AG04450 (cell line): ENCODE results near the gene NRAP. TPM values are rescaled to one million over a fixed set of nuclear protein-coding genes. Genes with fewer than 3 reads are reported as not detected.
"Not testable (repeated sequence)": the region's sequence is repeated elsewhere in the genome, so short reads cannot be mapped to it uniquely, and the experiment has no call there.

Source experiments
- CTCF ChIA-PET: fragments of 300-600, 350-600 bp; formaldehyde crosslinking; extraction: SDS; loops from one replicate; lab custom pipeline; 2022; ENCODE audit warnings: antibody characterized with exemption, inconsistent platforms; lab: Charles Lee
- POLR2A ChIA-PET: fragments of 350-600 bp; formaldehyde crosslinking; extraction: SDS; loops from one replicate; lab custom pipeline; 2021; ENCODE audit warnings: antibody characterized with exemption, inconsistent platforms; lab: Yijun Ruan, JAX
- DNase-seq: peaks from one replicate; pipeline ENCODE4 v3.0.0-alpha.2; 2011; ENCODE audit warnings: low read depth, low spot score
- H3K27ac ChIP-seq: one replicate; pipeline ENCODE4 v1.5.1; 2012; ENCODE audit warnings: low read depth, low read length, control low read depth
- H3K27me3 ChIP-seq: one replicate; pipeline ENCODE4 v1.6.0; 2012; ENCODE audit warnings: low read length; ENCODE audit not compliant: control insufficient read depth, insufficient read depth
- H3K4me3 ChIP-seq: 2 replicates; pipeline ENCODE4 v1.5.1; 2011; ENCODE audit warnings: mild to moderate bottlenecking, low read depth, low read length, control low read depth
- H3K9me3 ChIP-seq: 2 replicates; pipeline ENCODE4 v1.5.1; 2012; ENCODE audit warnings: low read length; ENCODE audit not compliant: control insufficient read depth, insufficient read depth
- CTCF ChIP-seq: IDR thresholded peaks from 2 replicates; pipeline ENCODE4 v1.5.1; 2011; ENCODE audit warnings: low read depth, low read length, control low read depth, inconsistent platforms
- polyA plus RNA-seq: library from polyadenylated mRNA; depleted of rRNA; stranded (reverse); fragments of >200 nt; gene quantifications from 2 replicates; pipeline ENCODE4 v1.2.3, GENCODE V29; 2011

The NRAP gene
- polyA plus RNA-seq, 1 experiment = not detected

GRCh38 chr10:113657544-113657943 lies 6.3 kb downstream of the NRAP start:
- no peak for DNase-seq
- H3K27me3 ChIP-seq = peaks cover 4% of the 10 kb centered on the region
- no peak for TF ChIP-seq CTCF
- no peak overlapping the region for H3K27ac ChIP-seq
- H3K4me3 ChIP-seq = no peak overlapping the region
- POLR2A ChIA-PET = no interaction called here
- H3K9me3 ChIP-seq = no peaks in the 10 kb centered on the region
- CTCF ChIA-PET = interaction anchor here (1.3 to 2.5 kb wide), 2 partner anchors 22 to 94 kb away, joined by 3 to 7 read pairs; no protein-coding TSS in a partner anchor

GRCh38 chr10:113656896-113657295 lies 6.9 kb downstream of the NRAP start:
- ChIA-PET CTCF (interaction anchor here (1.3 to 2.5 kb wide), 2 partner anchors 22 to 93 kb away, joined by 3 to 7 read pairs; no protein-coding TSS in a partner anchor), POLR2A (no interaction called here)
- no peak overlapping the region for H3K4me3 ChIP-seq
- H3K27me3 ChIP-seq = peaks cover 4% of the 10 kb centered on the region
- no peak for TF ChIP-seq CTCF
- no peak for DNase-seq
- H3K27ac ChIP-seq = no peak overlapping the region
- H3K9me3 ChIP-seq = no peaks in the 10 kb centered on the region

- POLR2A ChIA-PET, CTCF ChIA-PET, H3K9me3 ChIP-seq, DNase-seq, H3K27ac ChIP-seq, H3K27me3 ChIP-seq, H3K4me3 ChIP-seq: not testable (repeated sequence)
Observed at GRCh38 chr10:113652456-113652855, 11.4 kb downstream of the NRAP start.

- DNase-seq = no peak
- CTCF ChIA-PET = interaction anchor here (0.6 kb wide), 1 partner anchor 43 kb away, joined by 4 read pairs; no protein-coding TSS in a partner anchor
- no peak for TF ChIP-seq CTCF
- H3K9me3 ChIP-seq = no peaks in the 10 kb centered on the region
- H3K27ac ChIP-seq = no peak overlapping the region
- peaks cover 8% of the 10 kb centered on the region for H3K27me3 ChIP-seq
- POLR2A ChIA-PET = no interaction called here
- no peak overlapping the region for H3K4me3 ChIP-seq
Observed at GRCh38 chr10:113651898-113652297, 11.9 kb downstream of the NRAP start.

GRCh38 chr10:113651021-113651420 lies 12.8 kb downstream of the NRAP start:
- Histone ChIP-seq H3K9me3 (no peaks in the 10 kb centered on the region), H3K27me3 (peaks cover 12% of the 10 kb centered on the region), H3K4me3 (no peak overlapping the region), H3K27ac (no peak overlapping the region)
- CTCF ChIA-PET = no interaction called here
- POLR2A ChIA-PET = no interaction called here
- no peak for DNase-seq
- no peak for TF ChIP-seq CTCF
